Measurements from ENCODE around the gene SLC2A9.

The SLC2A9 gene

GRCh38 chr4:9891056-9891455 is 130.2 kb downstream of the SLC2A9 start:
- TF ChIP-seq, protein P1, sequence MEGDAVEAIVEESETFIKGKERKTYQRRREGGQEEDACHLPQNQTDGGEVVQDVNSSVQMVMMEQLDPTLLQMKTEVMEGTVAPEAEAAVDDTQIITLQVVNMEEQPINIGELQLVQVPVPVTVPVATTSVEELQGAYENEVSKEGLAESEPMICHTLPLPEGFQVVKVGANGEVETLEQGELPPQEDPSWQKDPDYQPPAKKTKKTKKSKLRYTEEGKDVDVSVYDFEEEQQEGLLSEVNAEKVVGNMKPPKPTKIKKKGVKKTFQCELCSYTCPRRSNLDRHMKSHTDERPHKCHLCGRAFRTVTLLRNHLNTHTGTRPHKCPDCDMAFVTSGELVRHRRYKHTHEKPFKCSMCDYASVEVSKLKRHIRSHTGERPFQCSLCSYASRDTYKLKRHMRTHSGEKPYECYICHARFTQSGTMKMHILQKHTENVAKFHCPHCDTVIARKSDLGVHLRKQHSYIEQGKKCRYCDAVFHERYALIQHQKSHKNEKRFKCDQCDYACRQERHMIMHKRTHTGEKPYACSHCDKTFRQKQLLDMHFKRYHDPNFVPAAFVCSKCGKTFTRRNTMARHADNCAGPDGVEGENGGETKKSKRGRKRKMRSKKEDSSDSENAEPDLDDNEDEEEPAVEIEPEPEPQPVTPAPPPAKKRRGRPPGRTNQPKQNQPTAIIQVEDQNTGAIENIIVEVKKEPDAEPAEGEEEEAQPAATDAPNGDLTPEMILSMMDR (conservative IDR thresholded peaks at IDR 0.05; ENCODE audit: low read depth, low read length), result no peak
- H3K4me3 ChIP-seq (ENCODE audit: low read depth, low read length), result no peak overlapping the region
- no peak for DNase-seq (ENCODE audit: low read depth)

DNA sequence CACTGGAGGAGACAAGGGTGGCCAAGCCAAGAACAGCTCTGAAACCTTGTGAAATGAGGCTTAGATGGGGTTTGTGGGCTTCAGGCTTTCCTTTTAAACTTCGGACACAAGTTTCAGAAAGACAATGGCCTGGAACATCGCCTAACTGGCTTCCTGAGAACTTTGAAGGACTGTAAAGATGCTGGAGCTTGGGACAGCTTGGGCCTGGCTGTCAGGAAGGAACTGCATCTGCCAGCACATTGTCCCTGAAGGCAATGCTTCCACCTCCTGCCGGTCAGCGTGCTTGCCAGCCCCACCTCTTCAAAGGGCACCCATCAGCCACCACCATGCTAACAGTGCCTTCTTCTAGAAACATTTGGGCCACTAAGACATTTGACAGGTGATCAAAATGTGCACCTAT is 132.0 kb downstream of the SLC2A9 start:
- no peak overlapping the region for H3K4me3 ChIP-seq (ENCODE audit: low read depth, low read length)
- TF ChIP-seq, protein P1 (conservative IDR thresholded peaks at IDR 0.05; ENCODE audit: low read depth, low read length), result no peak
- DNase-seq (ENCODE audit: low read depth), result no peak

- DNase-seq (ENCODE audit: low read depth), result no peak
- TF ChIP-seq, protein P1 (conservative IDR thresholded peaks at IDR 0.05; ENCODE audit: low read depth, low read length), result no peak
- H3K4me3 ChIP-seq (ENCODE audit: low read depth, low read length), result no peak overlapping the region
Observed at GRCh38 chr4:9885958-9886357, 135.3 kb downstream of the SLC2A9 start.

- peak; percentile 95 for DNase-seq (ENCODE audit: low read depth)
- TF ChIP-seq, protein P1 (conservative IDR thresholded peaks at IDR 0.05; ENCODE audit: low read depth, low read length), result no peak
- H3K4me3 ChIP-seq (ENCODE audit: low read depth, low read length), result no peak overlapping the region
Observed at GRCh38 chr4:9880406-9881197, 140.7 kb downstream of the SLC2A9 start.

DNA sequence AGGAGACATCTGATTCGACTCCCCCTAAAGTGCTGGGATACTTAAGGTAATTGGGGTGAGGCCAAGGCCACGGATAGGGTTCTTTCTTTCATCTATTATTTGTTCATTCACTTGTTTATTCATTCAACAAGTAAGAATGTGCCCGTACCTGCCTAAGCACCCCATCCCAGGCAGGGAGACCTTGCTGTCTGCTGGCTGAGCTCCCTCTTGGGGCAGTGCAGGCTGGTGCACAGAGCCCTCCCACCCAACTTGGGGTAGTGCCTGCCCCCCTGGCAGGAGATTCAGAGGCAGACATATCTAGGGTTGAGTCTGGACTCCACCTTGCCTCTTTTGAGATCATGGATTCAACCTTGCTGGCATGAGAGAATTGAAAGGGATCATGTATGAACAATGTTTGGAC is 144.2 kb downstream of the SLC2A9 start:
- TF ChIP-seq, protein P1 (conservative IDR thresholded peaks at IDR 0.05; ENCODE audit: low read depth, low read length), result no peak
- H3K4me3 ChIP-seq (ENCODE audit: low read depth, low read length), result no peak overlapping the region
- no peak for DNase-seq (ENCODE audit: low read depth)

DNA sequence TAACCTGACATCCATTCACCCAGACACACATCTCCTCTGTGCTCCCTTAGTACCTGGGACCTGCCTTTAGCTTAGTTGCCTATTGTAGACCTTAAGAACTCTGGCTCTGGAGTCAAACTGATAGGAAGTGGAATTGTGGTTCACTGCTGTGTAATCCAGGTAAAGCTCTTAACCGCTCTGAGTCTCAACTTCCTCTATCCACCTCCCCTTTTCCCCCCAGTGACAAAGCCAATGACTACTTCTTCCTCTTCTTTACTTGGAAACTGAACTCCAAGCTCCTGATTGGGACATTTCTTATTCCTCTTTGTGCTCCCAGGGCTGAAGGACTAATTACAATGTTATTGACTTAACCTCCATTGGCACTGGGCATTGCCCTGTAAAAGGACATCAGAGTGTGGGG is 145.8 kb downstream of the SLC2A9 start:
- no peak overlapping the region for H3K4me3 ChIP-seq (ENCODE audit: low read depth, low read length)
- TF ChIP-seq, protein P1 (conservative IDR thresholded peaks at IDR 0.05; ENCODE audit: low read depth, low read length), result no peak
- no peak for DNase-seq (ENCODE audit: low read depth)

DNA sequence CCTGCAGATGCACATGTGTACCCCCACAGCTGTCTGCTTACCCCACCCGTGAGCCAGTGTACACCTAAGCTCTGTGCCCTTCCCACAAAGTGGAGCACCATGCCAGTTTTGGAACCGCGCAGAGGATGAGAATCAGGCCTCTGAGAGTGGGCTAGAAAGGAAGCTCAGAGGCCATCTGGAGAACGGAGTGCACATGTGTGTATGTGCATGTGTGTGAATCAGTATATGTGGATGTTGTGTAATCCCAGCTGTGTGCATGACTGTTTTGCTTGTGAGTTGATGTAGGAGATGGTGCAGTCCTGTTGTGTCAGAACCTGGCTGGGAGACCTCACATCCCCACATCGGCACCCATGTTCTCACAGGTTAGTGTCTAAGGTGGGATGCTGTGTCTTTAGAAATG is 146.9 kb downstream of the SLC2A9 start:
- TF ChIP-seq, protein P1 (conservative IDR thresholded peaks at IDR 0.05; ENCODE audit: low read depth, low read length), result no peak
- no peak overlapping the region for H3K4me3 ChIP-seq (ENCODE audit: low read depth, low read length)
- DNase-seq (ENCODE audit: low read depth), result no peak
